HEK293 (cell line): ENCODE measurements around the gene RASL12.

Experiments used
- CTCF ChIA-PET: fragments of 350-600 bp; formaldehyde crosslinking; extraction: SDS; loops from one replicate; lab custom pipeline; 2021; ENCODE audit warnings: antibody characterized with exemption; lab: Yijun Ruan, JAX
- POLR2A ChIA-PET: fragments of 300-600 bp; formaldehyde crosslinking; extraction: SDS; loops from one replicate; lab custom pipeline; 2020; ENCODE audit warnings: antibody characterized with exemption, inconsistent platforms; lab: Yijun Ruan, JAX
- H3K27ac ChIP-seq: fragments of 200-500 bp; sonication (Bioruptor generic); 2 replicates; pipeline ENCODE4 v1.5.1; 2014; ENCODE audit warnings: low read depth, low read length, control low read depth, inconsistent platforms; ENCODE audit errors: extremely low read depth
- H3K36me3 ChIP-seq, 2 experiments: fragments of 200-500 bp in 1 of 2; sonication (Bioruptor generic) in 1 of 2; 1 replicate in 1 of 2; 2 replicates in 1 of 2; pipeline ENCODE4 v1.5.1; 2014 to 2017; ENCODE audit warnings: inconsistent platforms in 2 of 2, low read length in 2 of 2; ENCODE audit not compliant: control insufficient read depth in 2 of 2, insufficient read depth in 1 of 2
- H3K4me1 ChIP-seq: fragments of 200-500 bp; sonication (Bioruptor generic); 2 replicates; pipeline ENCODE4 v1.5.1; 2014; ENCODE audit warnings: mild to moderate bottlenecking, low read length, inconsistent platforms; ENCODE audit not compliant: control insufficient read depth, insufficient read depth
- H3K4me3 ChIP-seq: 2 replicates; pipeline ENCODE4 v1.5.1; 2011; ENCODE audit warnings: low read depth, mild to moderate bottlenecking, control low read depth, low read length, moderate library complexity
- H3K9me3 ChIP-seq: fragments of 200-500 bp; sonication (Bioruptor generic); 2 replicates; pipeline ENCODE4 v1.5.1; 2014; ENCODE audit warnings: low read depth, low read length, inconsistent platforms; ENCODE audit not compliant: control insufficient read depth, insufficient read depth
- BCL11A ChIP-seq: fragments of 450-650 bp; formaldehyde crosslinking; IDR thresholded peaks from 2 replicates; pipeline ENCODE4 v1.5.1; 2016; ENCODE audit warnings: low read depth, missing biosample characterization, missing genetic modification characterization
- HOXC10 ChIP-seq: sonication (generic); formaldehyde crosslinking; IDR thresholded peaks from 2 replicates; pipeline ENCODE4 v1.8.1; 2023; ENCODE audit warnings: mild to moderate bottlenecking, missing genetic modification reagents
- KLF1 ChIP-seq: fragments of 450-650 bp; formaldehyde crosslinking; IDR thresholded peaks from 2 replicates; pipeline ENCODE4 v1.5.1; 2016; ENCODE audit warnings: missing biosample characterization, missing genetic modification characterization
- PRDM1 ChIP-seq: fragments of 450-650 bp; formaldehyde crosslinking; IDR thresholded peaks from 2 replicates; pipeline ENCODE4; 2016; ENCODE audit warnings: missing biosample characterization, missing genetic modification characterization
- TCF7L2 ChIP-seq: IDR thresholded peaks from 2 replicates; pipeline ENCODE4 v1.6.1; 2011; ENCODE audit warnings: low read depth, mild to moderate bottlenecking, inconsistent platforms, low read length, moderate library complexity, borderline replicate concordance
- ZFHX2 ChIP-seq: fragments of 450-650 bp; formaldehyde crosslinking; conservative IDR thresholded peaks from 2 replicates; pipeline ENCODE4 v1.5.1; 2016; ENCODE audit warnings: missing biosample characterization, missing genetic modification characterization
- ZNF16 ChIP-seq: fragments of 450-650 bp; formaldehyde crosslinking; IDR thresholded peaks from 2 replicates; pipeline ENCODE4 v1.5.1; 2016; ENCODE audit warnings: low read depth, missing biosample characterization, missing genetic modification characterization
- ZNF202 ChIP-seq: fragments of 450-650 bp; formaldehyde crosslinking; IDR thresholded peaks from 2 replicates; pipeline ENCODE4 v1.5.1; 2016; ENCODE audit warnings: missing biosample characterization, missing genetic modification characterization, borderline replicate concordance
- ZNF302 ChIP-seq: fragments of 450-650 bp; formaldehyde crosslinking; IDR thresholded peaks from 2 replicates; pipeline ENCODE4 v1.5.1; 2016; ENCODE audit warnings: missing biosample characterization, missing genetic modification characterization, low read depth
- ZNF335 ChIP-seq: fragments of 450-650 bp; formaldehyde crosslinking; conservative IDR thresholded peaks from 2 replicates; pipeline ENCODE4 v1.5.1; 2016; ENCODE audit warnings: missing biosample characterization, missing genetic modification characterization
- ZNF404 ChIP-seq: fragments of 450-650 bp; formaldehyde crosslinking; IDR thresholded peaks from 2 replicates; pipeline ENCODE4 v1.5.1; 2017; ENCODE audit warnings: missing biosample characterization, missing genetic modification characterization
- ZNF514 ChIP-seq: fragments of 450-650 bp; formaldehyde crosslinking; IDR thresholded peaks from 2 replicates; pipeline ENCODE4 v1.5.1; 2016; ENCODE audit warnings: missing biosample characterization, missing genetic modification characterization
- ZNF658 ChIP-seq: fragments of 450-650 bp; formaldehyde crosslinking; IDR thresholded peaks from 2 replicates; pipeline ENCODE4; 2016; ENCODE audit warnings: missing biosample characterization, missing genetic modification characterization
- ZNF776 ChIP-seq: fragments of 450-650 bp; formaldehyde crosslinking; IDR thresholded peaks from 2 replicates; pipeline ENCODE4 v1.5.0; 2017; ENCODE audit warnings: missing biosample characterization, missing genetic modification characterization, borderline replicate concordance
- ZSCAN23 ChIP-seq: fragments of 450-650 bp; formaldehyde crosslinking; IDR thresholded peaks from 2 replicates; pipeline ENCODE4 v1.5.1; 2016; ENCODE audit warnings: missing biosample characterization, missing genetic modification characterization

RASL12 gene

GRCh38 chr15:65058394-65059368, 9.1 kb downstream of the RASL12 start:
- no peaks in the 10 kb centered on the region for H3K4me1 ChIP-seq
- H3K9me3 ChIP-seq = no peaks in the 10 kb centered on the region
- TF ChIP-seq PRDM1 (tag by site-specific recombination) = no peak
- no peak for TF ChIP-seq HOXC10 (CRISPR knock-in tag)
- H3K27ac ChIP-seq = no peak overlapping the region
- ChIA-PET CTCF (interaction anchor here (1.8 kb wide), 1 partner anchor 43 kb away, joined by 7 read pairs; no protein-coding TSS in a partner anchor), POLR2A (no interaction called here)
- H3K36me3 ChIP-seq = no peaks in the 10 kb centered on the region
- H3K4me3 ChIP-seq = no peak overlapping the region

- Histone ChIP-seq H3K27ac (no peak overlapping the region), H3K36me3 (no peaks in the 10 kb centered on the region), H3K4me1 (no peaks in the 10 kb centered on the region), H3K9me3 (no peaks in the 10 kb centered on the region)
- ChIA-PET POLR2A (no interaction called here), CTCF (interaction anchor here (3.1 kb wide), 1 partner anchor 213 kb away, joined by 16 read pairs; no protein-coding TSS in a partner anchor)
- TF ChIP-seq ZNF404 (tag by site-specific recombination) = no peak
- TF ChIP-seq ZNF202 = no peak
- no peak for TF ChIP-seq ZNF776
- no peak for TF ChIP-seq ZNF16 (tag by site-specific recombination)
- no peak for TF ChIP-seq BCL11A (tag by site-specific recombination)
- no peak for TF ChIP-seq ZNF335 (tag by site-specific recombination)
- TF ChIP-seq ZNF514 (tag by site-specific recombination) = no peak
- TF ChIP-seq, all 188 proteins: peak for 0
- H3K4me3 ChIP-seq = no peak overlapping the region
These were observed 10.2 kb downstream of the RASL12 start for GRCh38 chr15:65057549-65057940.

- no peak overlapping the region for H3K4me3 ChIP-seq
- TF ChIP-seq KLF1 (0 out of 2 replicates have a peak, but pooled peaks have one; percentile 20), ZSCAN23 (tag by site-specific recombination) (no peak)
- no peaks in the 10 kb centered on the region for H3K36me3 ChIP-seq
- H3K9me3 ChIP-seq = no peaks in the 10 kb centered on the region
- ChIA-PET POLR2A (interaction anchor here (0.6 kb wide), 1 partner anchor 194 kb away, joined by 3 read pairs; no protein-coding TSS in a partner anchor), CTCF (interaction anchor here (0.8 to 7.4 kb wide), 6 partner anchors 14 to 326 kb away, joined by 3 to 94 read pairs (median 16); no protein-coding TSS in a partner anchor)
- no peaks in the 10 kb centered on the region for H3K4me1 ChIP-seq
- H3K27ac ChIP-seq = no peak overlapping the region
These were observed 10.8 kb downstream of the RASL12 start for GRCh38 chr15:65056868-65057548.

- no peak for TF ChIP-seq ZFHX2 (tag by site-specific recombination)
- TF ChIP-seq ZNF658 (tag by site-specific recombination) = no peak
- no peak for TF ChIP-seq ZNF302
- no peak for TF ChIP-seq TCF7L2
- H3K36me3 ChIP-seq = no peaks in the 10 kb centered on the region
- no peaks in the 10 kb centered on the region for H3K4me1 ChIP-seq
- H3K4me3 ChIP-seq = no peak overlapping the region
- POLR2A ChIA-PET = interaction anchor here (0.5 to 0.6 kb wide), 2 partner anchors 129 to 193 kb away, joined by 3 read pairs; partner anchors contain the start of gene CLPX
- no peaks in the 10 kb centered on the region for H3K9me3 ChIP-seq
- CTCF ChIA-PET = interaction anchor here (0.5 to 7.4 kb wide), 10 partner anchors 9 to 326 kb away, joined by 3 to 94 read pairs (median 10); partner anchors contain the start of gene UBAP1L
- H3K27ac ChIP-seq = no peak overlapping the region
These were observed 11.7 kb downstream of the RASL12 start for GRCh38 chr15:65056106-65056505.
